Esophagus muscularis mucosa (tissue), 4 donors: Measurements from ENCODE around the gene RFTN1. TPM values are rescaled to one million over a fixed set of nuclear protein-coding genes. Genes with fewer than 3 reads are reported as not detected.
A peak's percentile ranks its signal among the peaks of the same experiment; 100 is the strongest.

ENCODE experiments used
- DNase-seq: peaks from one replicate; pipeline ENCODE4 v3.0.0-alpha.2; 2017; ENCODE audit errors: extremely low spot score
- H3K27ac ChIP-seq, 4 donors: fragments of 200-600 bp; sonication (generic); replicated peaks in 1 of 4; 1 replicate in 3 of 4; 2 replicates in 1 of 4; pipeline ENCODE4 v1.5.1; 2016 to 2019; ENCODE audit warnings: mild to moderate bottlenecking in 1 of 4
- H3K27me3 ChIP-seq, 4 donors: fragments of 200-600 bp; sonication (generic); one replicate each; pipeline versions ENCODE4 v1.5.1 to v1.6.0; 2016 to 2019
- H3K36me3 ChIP-seq, 4 donors: fragments of 200-600 bp; sonication (generic); one replicate each; pipeline ENCODE4 v1.5.1; 2016 to 2019
- H3K4me1 ChIP-seq, 4 donors: fragments of 200-600 bp; sonication (generic); one replicate each; pipeline ENCODE4 v1.5.1; 2016 to 2019
- H3K4me3 ChIP-seq, 4 donors: fragments of 200-600 bp; sonication (generic); 1 replicate in 2 of 4; 2 replicates in 2 of 4; pipeline ENCODE4 v1.5.1; 2016 to 2019; ENCODE audit warnings: mild to moderate bottlenecking in 4 of 4, moderate library complexity in 1 of 4
- H3K9me3 ChIP-seq, 4 donors: fragments of 200-600 bp; sonication (generic); 1 replicate in 3 of 4; 2 replicates in 1 of 4; pipeline ENCODE4 v1.5.1; 2016 to 2019
- CTCF ChIP-seq, 3 experiments: fragments of 200-600 bp in 2 of 3; fragments of 450-650 bp in 1 of 3; sonication (generic) in 2 of 3; IDR thresholded peaks; one replicate each; pipeline ENCODE4 v1.5.1; 2017 to 2019; ENCODE audit warnings: antibody characterized with exemption in 3 of 3, mild to moderate bottlenecking in 2 of 3, moderate library complexity in 1 of 3
- EP300 ChIP-seq: sonication (generic); formaldehyde crosslinking; IDR thresholded peaks from one replicate; pipeline ENCODE4 v1.6.1; 2017; ENCODE audit warnings: antibody characterized with exemption
- POLR2A ChIP-seq: fragments of 450-650 bp; IDR thresholded peaks from one replicate; pipeline ENCODE4 v1.6.1; 2017; ENCODE audit warnings: antibody characterized with exemption, moderate library complexity, mild to moderate bottlenecking, low read depth
- POLR2AphosphoS5 ChIP-seq, 2 donors: sonication (generic); formaldehyde crosslinking; IDR thresholded peaks; one replicate each; pipeline ENCODE4 v1.6.1; 2017; ENCODE audit warnings: antibody characterized with exemption in 2 of 2
- WGBS: methylation state at CpG from one replicate; pipeline ENCODE4 v1.1.5; 2018; 5-methylcytosine and 5-hydroxymethylcytosine counted together
- intact Hi-C: fragments of 100-400 bp; cut with DNase I; formaldehyde crosslinking; loops from one replicate; pipeline ENCODE4 v1.15.1; 2023
- total RNA-seq, 4 donors: library from RNA; depleted of rRNA; stranded (reverse); fragments of >200 nt; gene quantifications; one replicate each; pipeline versions ENCODE4 v1.1.0 to v1.2.1, GENCODE V29; 2016

RFTN1 gene
- total RNA-seq, 4 donors from 2014 or later: 79.7 to 142 (median 104) TPM

- TF ChIP-seq POLR2A (no peak), CTCF (IDR thresholded peaks at IDR 0.05) (no peak), POLR2AphosphoS5 (IDR thresholded peaks at IDR 0.05) (no peak), EP300 (no peak)
- Histone ChIP-seq H3K27me3 (peaks cover 0 to 9% (median 0%) of the 10 kb centered on the region in 4 donors), H3K9me3 (no peaks in the 10 kb centered on the region), H3K36me3 (no peaks in the 10 kb centered on the region), H3K4me1 (no peaks in the 10 kb centered on the region), H3K27ac (no peak overlapping the region), H3K4me3 (no peak overlapping the region)
- 75% methylated on average over 4 of the region's 4 CpGs for WGBS
- DNase-seq: peak; percentile 66
- intact Hi-C loops: no loop called here
Observed at GRCh38 chr3:16538507-16538906, 25.0 kb upstream of the RFTN1 start.

DNA sequence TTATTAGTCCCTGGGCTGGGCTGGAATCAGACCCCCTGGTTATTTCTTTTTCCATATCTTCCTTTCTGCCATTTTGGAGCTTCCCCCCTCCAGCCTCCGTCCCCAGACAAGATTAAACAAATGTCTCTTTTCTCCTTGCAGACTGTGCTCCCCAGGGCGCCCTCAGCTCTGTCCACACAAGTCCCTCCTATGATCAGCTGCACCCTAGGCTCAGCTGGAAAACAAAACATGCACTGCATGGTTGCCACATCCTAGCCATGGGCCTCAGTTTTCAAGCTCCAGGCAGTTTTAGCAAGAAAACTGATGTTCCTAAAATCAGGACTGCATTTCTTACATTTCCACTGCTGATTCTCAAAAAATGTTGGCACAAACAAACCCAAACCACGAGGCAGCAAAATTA lies 23.5 kb upstream of the RFTN1 start:
- peaks cover 0 to 9% (median 0%) of the 10 kb centered on the region in 4 donors for H3K27me3 ChIP-seq
- no peaks in the 10 kb centered on the region for H3K9me3 ChIP-seq
- H3K27ac ChIP-seq: no peak overlapping the region
- intact Hi-C loops: no loop called here
- 97% methylated on average over 2 of the region's 3 CpGs for WGBS
- TF ChIP-seq POLR2AphosphoS5 (IDR thresholded peaks at IDR 0.05): no peak
- TF ChIP-seq CTCF (IDR thresholded peaks at IDR 0.05): no peak
- no peak for TF ChIP-seq POLR2A
- TF ChIP-seq EP300: no peak
- no peak overlapping the region for H3K4me3 ChIP-seq
- no peaks in the 10 kb centered on the region for H3K4me1 ChIP-seq
- peak; percentile 83 for DNase-seq
- no peaks in the 10 kb centered on the region for H3K36me3 ChIP-seq

DNA sequence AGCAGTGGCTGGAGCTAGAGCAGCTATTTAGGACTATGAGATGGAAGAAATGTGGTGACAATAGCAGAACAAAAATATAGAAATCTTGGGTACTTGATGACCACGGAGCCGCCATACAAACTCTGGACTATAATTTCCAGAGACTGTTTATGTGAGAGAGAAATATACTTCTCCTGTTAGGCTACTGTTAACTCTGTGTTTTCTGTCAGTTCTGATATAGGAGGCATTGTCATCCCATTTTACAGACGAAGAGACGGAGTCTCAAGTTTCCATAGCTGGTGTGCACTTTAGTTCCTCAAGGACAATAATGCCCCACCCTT lies 22.8 kb upstream of the RFTN1 start:
- H3K4me1 ChIP-seq: no peaks in the 10 kb centered on the region
- no peaks in the 10 kb centered on the region for H3K36me3 ChIP-seq
- no peak overlapping the region for H3K4me3 ChIP-seq
- no peaks in the 10 kb centered on the region for H3K9me3 ChIP-seq
- H3K27me3 ChIP-seq: peaks cover 0 to 9% (median 0%) of the 10 kb centered on the region in 4 donors
- WGBS: 96% methylated on average over 4 of the region's 4 CpGs
- no peak for TF ChIP-seq EP300
- DNase-seq: no peak
- no peak overlapping the region for H3K27ac ChIP-seq
- intact Hi-C loops: no loop called here

DNA sequence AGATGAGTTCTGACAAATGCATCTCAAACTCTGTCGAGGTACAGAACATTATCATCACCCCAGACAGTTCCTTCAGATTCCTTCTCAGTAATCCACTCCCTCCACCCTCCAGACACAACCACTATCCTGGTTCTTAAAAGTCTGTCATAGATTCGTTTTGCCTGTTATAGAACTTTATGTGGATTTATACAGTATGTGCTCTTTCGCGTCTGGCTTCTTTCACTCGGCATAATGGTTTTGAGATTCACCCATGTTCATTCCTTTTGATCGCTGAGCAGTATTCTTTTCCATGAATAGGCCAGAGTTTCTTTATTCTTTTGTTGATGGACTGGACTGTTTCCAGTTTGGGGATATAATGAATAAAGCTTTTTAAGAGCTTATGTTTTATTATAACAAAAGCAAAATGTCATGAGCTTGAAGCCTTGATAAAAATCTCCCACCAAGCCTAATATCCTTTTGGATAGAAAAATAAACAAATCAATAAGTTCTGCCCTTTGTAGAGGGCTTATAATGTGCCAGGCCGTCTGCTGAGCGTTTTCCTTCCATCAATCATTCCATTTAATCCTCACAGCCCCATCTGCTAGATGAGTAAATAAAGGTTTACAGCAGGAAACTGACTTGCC lies 21.3 kb upstream of the RFTN1 start:
- TF ChIP-seq EP300 (no peak), POLR2A (no peak), CTCF (IDR thresholded peaks at IDR 0.05) (no peak), POLR2AphosphoS5 (IDR thresholded peaks at IDR 0.05) (no peak)
- H3K9me3 ChIP-seq: no peaks in the 10 kb centered on the region
- DNase-seq: no peak
- H3K4me3 ChIP-seq: no peak overlapping the region
- intact Hi-C loops: no loop called here
- no peaks in the 10 kb centered on the region for H3K36me3 ChIP-seq
- 71% methylated on average over 8 of the region's 8 CpGs for WGBS
- H3K27me3 ChIP-seq: peaks cover 0 to 9% (median 0%) of the 10 kb centered on the region in 4 donors
- no peak overlapping the region for H3K27ac ChIP-seq
- no peaks in the 10 kb centered on the region for H3K4me1 ChIP-seq

GRCh38 chr3:16533928-16534574 lies 20.6 kb upstream of the RFTN1 start:
- Histone ChIP-seq H3K9me3 (no peaks in the 10 kb centered on the region), H3K4me1 (no peaks in the 10 kb centered on the region), H3K36me3 (no peaks in the 10 kb centered on the region), H3K4me3 (no peak overlapping the region), H3K27me3 (peaks cover 0 to 9% (median 0%) of the 10 kb centered on the region in 4 donors), H3K27ac (no peak overlapping the region)
- DNase-seq: no peak
- WGBS: 70% methylated on average over 5 of the region's 5 CpGs
- TF ChIP-seq POLR2A: no peak
- no peak for TF ChIP-seq CTCF (IDR thresholded peaks at IDR 0.05)
- no peak for TF ChIP-seq EP300
- TF ChIP-seq POLR2AphosphoS5 (IDR thresholded peaks at IDR 0.05): no peak
- intact Hi-C loops: no loop called here
